HG03064 (cell line): ENCODE measurements around the gene ESPN.
"Not testable (repeated sequence)": the region's sequence is repeated elsewhere in the genome, so short reads cannot be mapped to it uniquely, and the experiment has no call there.

Source experiments
- ATAC-seq: cut with Tn5 transposase; IDR thresholded peaks from one replicate; pipeline ENCODE4 v1.9.1; 2021; ENCODE audit warnings: low read depth; ENCODE audit not compliant: unreplicated experiment

The ESPN gene, protein sequence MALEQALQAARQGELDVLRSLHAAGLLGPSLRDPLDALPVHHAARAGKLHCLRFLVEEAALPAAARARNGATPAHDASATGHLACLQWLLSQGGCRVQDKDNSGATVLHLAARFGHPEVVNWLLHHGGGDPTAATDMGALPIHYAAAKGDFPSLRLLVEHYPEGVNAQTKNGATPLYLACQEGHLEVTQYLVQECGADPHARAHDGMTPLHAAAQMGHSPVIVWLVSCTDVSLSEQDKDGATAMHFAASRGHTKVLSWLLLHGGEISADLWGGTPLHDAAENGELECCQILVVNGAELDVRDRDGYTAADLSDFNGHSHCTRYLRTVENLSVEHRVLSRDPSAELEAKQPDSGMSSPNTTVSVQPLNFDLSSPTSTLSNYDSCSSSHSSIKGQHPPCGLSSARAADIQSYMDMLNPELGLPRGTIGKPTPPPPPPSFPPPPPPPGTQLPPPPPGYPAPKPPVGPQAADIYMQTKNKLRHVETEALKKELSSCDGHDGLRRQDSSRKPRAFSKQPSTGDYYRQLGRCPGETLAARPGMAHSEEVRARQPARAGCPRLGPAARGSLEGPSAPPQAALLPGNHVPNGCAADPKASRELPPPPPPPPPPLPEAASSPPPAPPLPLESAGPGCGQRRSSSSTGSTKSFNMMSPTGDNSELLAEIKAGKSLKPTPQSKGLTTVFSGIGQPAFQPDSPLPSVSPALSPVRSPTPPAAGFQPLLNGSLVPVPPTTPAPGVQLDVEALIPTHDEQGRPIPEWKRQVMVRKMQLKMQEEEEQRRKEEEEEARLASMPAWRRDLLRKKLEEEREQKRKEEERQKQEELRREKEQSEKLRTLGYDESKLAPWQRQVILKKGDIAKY

DNA sequence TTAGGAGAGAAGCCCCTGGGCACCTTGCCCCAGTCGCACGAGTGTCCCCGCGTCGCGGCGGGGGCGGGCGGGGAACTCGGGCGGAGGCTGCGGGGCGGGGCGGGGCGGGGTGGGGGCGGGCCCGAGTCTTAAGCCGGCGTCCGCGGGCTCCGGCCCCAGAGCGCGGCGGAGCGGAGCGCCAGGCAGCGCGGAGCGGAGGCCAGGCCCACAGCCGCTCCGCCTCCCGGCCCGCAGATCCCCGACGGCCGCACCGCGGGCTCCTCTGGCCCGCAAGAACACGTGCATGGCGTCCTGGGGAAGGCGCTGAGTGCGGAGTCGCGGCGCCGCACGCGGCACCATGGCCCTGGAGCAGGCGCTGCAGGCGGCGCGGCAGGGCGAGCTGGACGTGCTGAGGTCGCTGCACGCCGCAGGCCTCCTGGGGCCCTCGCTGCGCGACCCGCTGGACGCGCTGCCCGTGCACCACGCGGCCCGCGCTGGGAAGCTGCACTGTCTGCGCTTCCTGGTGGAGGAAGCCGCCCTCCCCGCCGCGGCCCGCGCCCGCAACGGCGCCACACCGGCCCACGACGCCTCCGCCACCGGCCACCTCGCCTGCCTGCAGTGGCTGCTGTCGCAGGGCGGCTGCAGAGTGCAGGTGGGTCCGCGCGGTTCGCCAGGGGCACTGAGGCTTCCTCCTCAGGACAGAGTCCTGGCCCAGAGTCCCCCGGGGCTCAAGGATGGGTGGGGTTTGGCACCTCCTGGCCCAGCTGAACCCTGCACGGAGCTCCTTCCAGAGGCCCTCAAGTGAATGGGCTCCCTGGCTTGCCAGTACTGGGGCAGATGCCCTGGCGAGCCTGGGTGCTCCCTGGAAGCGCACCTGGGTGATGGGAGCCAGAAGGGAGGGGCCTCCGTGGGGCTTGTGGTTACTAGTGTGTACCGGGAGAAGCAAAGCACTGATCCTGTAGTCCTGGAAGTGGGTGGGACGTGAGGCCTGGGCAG, at the start of gene ESPN:
Gene ESPN (plus strand): TSS at position 158 of the 975 bp plus-strand sequence. CDS start 180 bp downstream, at position 338.
- no peak for ATAC-seq

DNA sequence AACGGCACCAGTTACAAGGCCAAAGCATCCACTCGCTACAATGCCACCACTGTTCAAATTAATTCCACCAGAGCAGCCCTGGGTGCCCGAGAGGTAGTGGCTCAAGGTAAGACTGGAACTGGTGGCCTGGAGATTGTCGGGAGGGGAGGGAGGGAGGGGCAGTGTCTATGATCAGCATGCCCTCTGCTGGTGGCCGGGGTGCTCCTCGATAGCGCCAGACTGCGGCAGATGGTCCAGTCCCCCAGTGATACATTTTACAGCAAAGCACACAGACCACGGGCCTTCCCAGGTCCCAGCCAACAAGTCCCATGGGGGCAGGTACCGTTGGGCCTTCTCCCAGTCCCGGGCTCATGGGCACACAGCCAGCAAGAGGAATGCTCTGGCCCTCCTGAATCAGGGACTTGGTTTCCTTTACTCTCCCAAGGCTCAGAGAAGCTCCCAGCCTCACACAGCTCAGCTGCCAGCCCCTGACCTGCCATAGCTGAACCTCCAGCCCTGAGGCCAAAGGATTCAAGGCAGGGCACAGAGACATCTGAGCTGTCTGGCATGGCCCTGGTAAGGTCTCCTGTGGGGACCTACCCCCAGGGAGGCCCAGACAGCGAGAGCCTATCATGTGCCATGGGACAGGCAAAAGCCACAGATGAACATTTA, 46.4 kb upstream of the ESPN start:
- ATAC-seq: no peak

DNA sequence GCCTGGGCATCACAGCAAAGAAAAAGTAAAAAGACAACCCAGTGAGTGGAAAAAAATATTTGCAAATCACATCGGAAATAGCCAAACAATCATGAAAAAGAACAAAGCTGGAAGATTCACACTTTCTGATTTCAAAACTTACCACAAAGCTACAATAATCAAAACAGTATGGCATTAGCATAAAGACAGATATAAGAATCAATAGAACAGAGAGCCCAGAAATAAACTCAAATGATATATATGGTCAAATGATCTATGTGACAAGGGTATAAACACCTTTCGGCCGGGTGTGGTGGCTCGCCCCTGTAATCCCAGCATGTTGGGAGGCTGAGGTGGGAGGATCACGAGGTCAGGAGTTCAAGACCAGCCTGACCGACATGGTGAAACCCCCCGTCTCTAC, 44.5 kb upstream of the ESPN start:
- no peak for ATAC-seq

DNA sequence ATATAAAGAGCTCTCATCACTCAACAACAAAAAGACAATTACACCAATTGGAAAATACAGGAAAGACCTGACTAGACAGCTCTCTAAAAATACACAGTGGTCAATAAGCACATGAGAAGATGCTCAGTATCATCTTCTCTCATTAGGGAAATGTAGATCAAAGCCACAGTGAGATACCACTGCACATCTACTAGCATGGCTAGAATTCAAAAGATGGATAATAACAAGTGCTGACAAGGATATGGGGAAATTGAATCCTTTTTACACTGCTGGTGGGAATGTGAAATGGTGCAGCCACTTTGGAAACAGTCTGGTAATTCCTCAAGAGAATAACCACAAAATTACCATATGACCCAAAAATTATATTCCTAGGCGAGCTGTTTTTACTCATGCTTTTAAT, 40.4 kb upstream of the ESPN start:
- no peak for ATAC-seq

DNA sequence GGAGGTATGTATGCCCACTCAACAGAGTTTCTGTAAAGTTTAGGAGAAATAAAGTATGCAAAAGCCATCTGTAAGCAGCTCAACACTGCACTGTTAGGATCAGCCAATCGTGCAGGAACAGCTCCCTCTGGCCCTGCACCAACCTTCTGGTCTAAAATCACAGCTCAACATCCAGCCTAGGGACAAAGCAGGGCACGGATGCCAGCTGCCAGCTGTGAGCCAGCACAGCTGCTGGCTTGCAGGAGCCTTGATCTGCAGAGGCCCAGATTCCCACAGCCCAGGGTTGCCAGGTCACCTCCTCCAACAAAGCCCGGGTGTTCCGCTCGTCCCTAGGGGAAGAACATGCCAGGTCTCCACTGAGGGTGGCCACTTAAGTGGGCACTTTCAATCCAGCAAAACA, 39.6 kb upstream of the ESPN start:
- no peak for ATAC-seq

DNA sequence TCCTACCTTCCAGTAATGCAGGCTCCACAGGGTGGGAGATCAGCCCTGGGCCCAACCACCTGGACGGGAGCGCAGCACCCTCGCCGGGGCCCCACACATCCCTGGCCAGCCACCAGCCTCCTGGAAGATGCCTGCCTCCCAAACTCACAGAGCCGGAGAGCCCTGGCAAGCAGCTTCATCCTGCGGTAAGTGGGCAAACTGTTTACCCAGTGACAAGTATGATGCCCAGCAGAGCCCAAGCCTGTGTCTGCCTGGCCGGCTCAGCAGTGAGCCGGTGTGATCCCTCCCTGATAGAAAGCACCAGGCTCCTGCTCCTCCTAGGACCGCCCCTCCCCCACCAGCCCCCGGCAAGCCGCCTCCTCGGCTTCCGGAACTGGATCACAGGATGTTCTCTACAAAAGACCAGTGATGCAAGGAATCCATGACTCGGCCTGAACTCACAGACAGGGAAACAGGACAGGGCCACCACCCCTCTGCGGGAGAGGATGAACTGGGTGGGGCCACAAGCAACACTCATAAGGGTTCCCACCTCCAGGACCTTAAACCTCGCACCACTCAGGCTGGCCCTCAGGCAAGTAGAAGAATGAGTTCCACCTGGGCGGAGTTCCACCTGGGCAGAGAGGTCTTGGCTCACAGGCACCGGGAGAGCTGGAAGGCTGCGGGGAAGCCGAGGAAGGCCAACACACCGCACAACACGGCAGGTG, 38.9 kb upstream of the ESPN start:
- ATAC-seq: no peak

DNA sequence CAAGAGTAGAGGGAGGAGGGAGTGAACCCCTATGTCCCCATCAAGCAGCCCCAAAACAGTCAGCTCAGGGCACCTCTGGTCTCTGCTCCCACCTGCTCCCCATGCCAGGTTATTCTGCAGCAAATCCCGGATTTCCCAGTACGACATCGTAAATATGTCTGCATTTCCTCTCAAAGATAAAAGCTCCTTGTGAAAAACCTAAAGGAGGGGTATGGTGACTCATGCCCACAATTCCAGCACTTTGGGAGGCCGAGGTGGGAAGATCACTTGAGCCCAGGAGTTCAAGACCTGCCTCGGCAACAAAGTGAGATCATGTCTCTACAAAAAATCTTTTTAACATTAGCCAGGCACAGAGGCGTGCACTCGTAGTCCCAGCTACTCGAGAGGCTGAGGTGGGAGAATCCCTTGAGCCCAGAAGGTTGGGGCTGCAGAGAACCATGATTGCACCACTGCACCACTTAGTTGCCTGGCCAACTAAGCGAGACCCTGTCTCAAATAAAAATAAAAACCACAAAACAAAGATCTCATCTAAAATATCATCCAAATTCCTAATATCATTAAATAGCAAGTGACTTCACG, 38.1 kb upstream of the ESPN start:
- ATAC-seq: no peak

DNA sequence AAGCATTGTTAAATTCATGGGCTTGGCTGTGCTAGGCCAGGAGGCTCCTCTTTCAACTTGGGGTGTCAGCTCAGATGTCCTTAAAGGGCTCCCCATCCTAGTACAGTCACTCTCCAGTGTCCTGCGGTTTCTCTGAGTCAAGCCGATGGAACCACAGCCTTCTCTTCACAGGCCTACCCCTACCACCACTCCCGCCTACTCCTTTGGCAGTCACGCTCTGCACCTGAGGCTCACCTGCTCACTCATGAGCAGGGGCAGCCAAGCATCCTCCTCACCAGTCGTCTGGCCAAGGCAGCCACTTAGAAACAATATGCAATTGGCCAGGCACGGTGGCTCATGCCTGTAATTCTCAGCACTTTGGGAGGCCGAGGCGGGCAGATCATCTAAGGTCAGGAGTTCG, 34.6 kb upstream of the ESPN start:
- ATAC-seq: no peak

DNA sequence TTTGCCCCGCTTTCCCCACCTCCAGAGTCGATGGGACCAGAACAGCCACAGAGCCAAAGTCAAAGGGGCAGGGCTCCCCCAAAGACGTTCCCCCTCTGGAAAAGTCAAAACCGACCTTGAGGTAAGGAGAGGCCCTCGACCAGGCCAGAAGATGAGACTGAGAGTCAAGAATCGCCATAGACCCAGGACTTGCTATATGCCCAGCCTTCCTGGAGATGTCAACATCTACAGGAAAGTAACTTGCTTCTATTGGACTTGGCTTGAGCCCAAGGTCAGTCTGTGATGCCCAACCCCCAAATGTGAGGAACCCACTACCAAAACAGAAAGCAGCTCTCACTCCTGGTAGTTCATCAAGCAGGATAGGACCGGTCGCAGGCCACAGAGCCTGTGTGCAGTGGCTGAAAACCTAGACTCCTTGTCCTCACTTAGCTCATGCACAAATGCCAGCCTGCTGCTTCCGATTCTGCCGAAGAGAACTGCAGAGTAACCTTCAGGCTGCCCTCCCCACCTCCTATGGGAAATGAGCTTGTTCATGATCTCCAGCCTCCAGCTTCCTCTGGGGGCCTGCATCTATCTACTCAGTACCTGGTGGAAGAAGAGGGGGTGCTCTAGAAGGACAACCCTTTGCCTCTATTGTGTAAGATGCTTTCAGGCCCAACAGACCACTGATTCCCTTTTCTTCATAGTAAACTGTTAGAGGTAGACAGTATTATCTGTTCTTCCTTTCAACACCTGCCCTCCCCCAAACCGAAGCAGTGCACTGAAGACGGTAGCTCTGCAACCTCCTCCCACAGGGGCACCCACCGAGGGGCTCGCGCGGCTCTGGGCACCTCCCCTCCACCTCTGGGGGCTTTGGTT, 32.4 kb upstream of the ESPN start:
- no peak for ATAC-seq

DNA sequence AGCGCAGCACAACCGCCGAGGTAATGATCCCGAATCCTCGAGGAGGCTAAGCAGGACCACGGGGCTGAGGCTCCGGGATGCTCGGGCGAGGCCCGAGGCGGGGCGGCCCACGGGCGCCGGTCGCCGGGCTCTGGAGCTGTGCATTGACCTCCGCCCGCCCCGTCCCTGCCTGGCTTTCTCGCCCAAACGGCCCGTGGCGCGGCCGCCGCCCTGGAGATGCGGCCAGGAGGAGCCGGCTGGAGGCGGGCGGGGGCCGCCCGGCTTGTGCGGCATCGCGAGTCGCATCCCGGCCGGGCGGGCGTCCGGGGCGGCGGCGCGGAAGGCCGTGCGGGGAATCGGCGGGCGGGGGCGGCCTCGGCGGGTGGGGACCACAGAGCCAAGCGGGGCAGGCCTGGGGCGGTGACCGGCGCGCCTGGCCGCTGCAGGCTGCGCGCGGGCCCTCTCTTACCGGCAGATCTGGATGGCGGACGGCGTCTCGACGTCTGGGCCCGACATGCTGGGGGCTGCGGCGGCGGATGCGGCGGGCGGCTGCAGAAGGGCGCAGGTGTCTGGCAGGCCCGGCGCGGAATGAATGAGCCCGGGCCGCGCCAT, 31.7 kb upstream of the ESPN start:
- ATAC-seq: peak; percentile 21

DNA sequence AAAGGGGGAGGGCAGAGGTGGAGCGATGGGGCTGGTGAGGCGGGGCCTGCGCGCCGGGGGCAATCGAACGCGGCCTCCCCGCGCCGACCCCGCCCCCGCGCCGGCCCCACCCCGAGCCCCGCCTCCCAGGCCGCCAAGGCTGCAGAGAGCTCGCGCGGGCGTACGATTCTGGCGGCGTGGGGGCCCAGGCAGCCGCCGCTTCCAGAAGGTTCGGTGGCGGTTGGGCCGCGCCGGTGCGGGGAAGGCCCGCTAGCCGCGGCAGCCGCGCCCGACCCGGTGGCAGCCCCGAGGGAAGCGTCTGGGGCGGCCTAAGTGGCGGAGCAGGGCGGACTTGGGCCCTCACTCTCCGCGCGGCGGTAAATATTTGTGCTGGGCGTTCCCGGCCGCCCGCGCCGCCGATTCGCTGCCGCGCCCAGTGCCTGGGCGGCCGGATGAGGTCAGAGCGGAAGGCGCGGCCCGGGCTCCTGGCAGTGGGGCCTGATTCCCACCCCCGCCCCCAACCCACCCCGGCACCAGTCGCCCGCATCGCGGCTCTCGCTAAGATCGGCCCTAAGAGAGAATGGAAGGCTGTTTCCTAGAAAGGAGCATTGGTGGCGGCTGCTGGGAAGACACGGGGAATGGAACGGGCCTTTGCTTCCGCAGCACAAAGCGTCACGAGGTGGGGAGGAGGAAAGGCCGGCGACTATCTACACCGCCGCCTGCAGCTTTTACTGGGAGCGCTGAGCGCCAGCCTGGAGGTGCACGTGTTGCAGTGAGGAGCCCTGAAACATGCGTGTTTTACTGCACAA, 31.0 kb upstream of the ESPN start, which contains the start of gene ACOT7:
Gene ACOT7 (minus strand): TSS at position 368 of the 788 bp plus-strand sequence. CDS start 368 bp downstream, outside the sequence.
- ATAC-seq: peak; percentile 81

DNA sequence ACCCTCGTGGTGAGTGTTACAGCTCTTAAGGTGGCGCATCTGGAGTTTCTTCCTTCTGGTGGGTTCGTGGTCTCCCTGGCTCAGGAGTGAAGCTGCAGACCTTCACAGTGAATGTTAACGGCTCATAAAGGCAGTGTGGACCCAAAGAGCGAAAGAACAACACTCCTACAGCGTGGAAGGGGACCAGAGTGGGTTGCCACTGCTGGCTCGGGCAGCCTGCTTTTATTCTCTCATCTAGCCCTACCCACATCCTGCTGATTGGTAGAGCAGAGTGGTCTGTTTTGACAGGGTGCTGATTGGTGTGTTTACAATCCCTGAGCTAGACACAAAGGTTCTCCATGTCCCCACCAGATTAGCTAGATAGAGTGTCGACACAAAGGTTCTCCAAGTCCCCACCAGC, 29.4 kb upstream of the ESPN start:
- ATAC-seq: not testable (repeated sequence)

DNA sequence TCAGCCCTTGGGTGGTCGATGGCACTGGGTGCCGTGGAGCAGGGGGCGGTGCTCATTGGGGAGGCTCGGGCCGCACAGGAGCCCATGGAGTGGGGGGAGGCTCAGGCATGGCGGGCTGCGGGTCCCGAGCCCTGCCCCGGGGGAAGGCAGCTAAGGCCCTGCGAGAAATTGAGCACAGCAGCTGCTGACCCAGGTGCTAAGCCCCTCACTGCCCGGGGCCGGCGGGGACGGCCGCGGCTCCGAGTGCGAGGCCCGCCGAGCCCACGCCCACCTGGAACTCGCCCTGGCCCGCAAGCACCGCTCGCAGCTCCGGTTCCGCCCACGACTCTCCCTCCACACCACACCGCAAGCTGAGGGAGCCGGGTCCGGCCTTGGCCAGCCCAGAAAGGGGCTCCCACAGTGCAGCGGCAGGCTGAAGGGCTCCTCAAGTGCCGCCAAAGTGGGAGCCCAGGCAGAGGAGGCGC, 28.8 kb upstream of the ESPN start:
- ATAC-seq: not testable (repeated sequence)

DNA sequence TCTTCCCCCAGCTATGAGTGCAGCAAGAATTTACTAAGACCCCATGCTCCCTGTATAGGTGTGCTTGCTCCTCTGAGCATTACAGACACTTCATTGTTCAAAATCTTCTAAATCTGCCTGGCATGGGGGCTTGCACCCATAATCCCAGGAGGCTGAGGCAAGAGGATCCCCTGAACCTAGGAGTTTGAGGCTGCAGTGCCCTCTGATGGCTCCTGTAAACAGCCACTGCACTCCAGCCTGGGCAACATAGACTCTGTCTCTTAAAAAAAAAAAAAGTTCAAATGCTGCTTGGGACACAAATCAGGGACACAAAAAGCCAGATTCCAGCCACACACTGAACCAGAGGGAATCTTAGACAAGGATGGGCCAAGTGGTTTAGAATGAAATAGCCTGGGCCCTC, 27.6 kb upstream of the ESPN start:
- no peak for ATAC-seq

DNA sequence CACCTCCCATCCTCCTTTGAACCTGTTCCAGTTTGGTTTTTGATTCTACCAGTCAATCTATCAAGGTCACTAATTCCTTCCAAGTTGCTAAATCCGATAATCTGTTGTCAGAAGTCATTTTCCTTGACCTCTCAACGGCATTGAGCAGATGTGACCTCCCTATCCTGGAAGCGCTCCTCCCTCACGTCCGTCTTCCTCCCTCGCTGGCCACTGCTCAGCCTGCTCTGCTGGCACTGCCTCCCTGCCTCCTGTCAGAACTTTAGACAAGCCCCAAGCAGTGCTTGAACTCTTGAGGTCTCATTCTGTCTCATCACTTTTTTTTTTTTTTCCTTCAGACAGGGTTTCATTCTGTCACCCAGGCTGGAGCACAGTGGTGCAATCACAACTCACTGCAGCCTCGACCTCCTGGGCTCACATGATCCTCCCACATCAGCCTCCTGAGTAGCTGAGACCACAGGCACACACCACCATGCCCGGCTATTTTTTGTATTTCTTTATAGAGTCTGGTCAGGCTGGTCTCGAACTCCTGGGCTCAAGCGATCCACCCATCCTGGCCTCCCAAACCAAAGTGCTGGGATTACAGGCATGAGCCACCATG, 26.6 kb upstream of the ESPN start:
- ATAC-seq: no peak

DNA sequence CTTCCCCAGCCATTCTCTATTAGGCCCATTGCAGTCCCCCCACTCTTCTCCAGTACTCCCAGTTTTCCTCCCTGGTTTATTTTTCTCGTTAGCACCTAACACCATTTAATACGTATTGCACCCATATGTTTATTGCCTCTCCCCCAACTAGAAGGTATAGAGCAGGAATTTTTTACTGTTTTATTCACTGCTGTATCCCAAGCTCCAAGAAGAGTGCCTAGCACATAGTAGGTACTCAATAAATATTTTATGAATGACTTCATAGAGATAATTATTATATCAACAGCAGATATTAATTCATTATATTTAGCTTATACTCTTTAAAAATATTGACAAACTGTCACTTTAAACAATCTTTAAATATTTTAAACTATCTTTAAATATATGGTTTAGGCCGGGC, 25.3 kb upstream of the ESPN start:
- no peak for ATAC-seq
